H1 (cell line): ENCODE results near the gene RDH11. TPM values are rescaled to one million over a fixed set of nuclear protein-coding genes. Genes with fewer than 3 reads are reported as not detected.

Experiments used
- ASH2L ChIP-seq: fragments of 200-600, 300-600 bp; sonication (generic); IDR thresholded peaks from one replicate; pipeline ENCODE4 v1.7.1; 2017; ENCODE audit warnings: low read length
- CHD7 ChIP-seq: fragments of 300-600 bp; sonication (generic); IDR thresholded peaks from 2 replicates; pipeline ENCODE4 v1.7.1; 2012; ENCODE audit warnings: low read length, moderate library complexity, mild to moderate bottlenecking, inconsistent platforms; ENCODE audit not compliant: insufficient replicate concordance
- CTBP2 ChIP-seq: IDR thresholded peaks from 2 replicates; pipeline ENCODE4 v1.7.0; 2011; ENCODE audit warnings: borderline replicate concordance, mild to moderate bottlenecking, moderate library complexity, mixed read lengths, low read length; ENCODE audit not compliant: insufficient read depth, insufficient read length
- JUND ChIP-seq: IDR thresholded peaks from 2 replicates; pipeline ENCODE4 v1.6.1; 2011; ENCODE audit warnings: mild to moderate bottlenecking, improper control_type of control experiment, low read length
- PHF8 ChIP-seq: fragments of 200-600 bp; sonication (generic); conservative IDR thresholded peaks from 2 replicates; pipeline ENCODE4 v1.7.1; 2012; ENCODE audit warnings: low read depth, mild to moderate bottlenecking, inconsistent platforms, low read length, moderate library complexity
- POU5F1 ChIP-seq: IDR thresholded peaks from 2 replicates; pipeline ENCODE4 v1.6.1; 2011; ENCODE audit warnings: low read depth, mild to moderate bottlenecking, low read length, moderate library complexity
- RFX5 ChIP-seq: IDR thresholded peaks from 2 replicates; pipeline ENCODE4 v1.6.1; 2011; ENCODE audit warnings: low read depth, low read length, improper control_type of control experiment, borderline replicate concordance
- RNF2 ChIP-seq: fragments of 200-900, 300-1000 bp; sonication (generic); IDR thresholded peaks from 2 replicates; pipeline ENCODE4 v1.7.1; 2016; ENCODE audit warnings: borderline replicate concordance, low read depth, mild to moderate bottlenecking, antibody characterized with exemption, low read length; ENCODE audit not compliant: poor library complexity, severe bottlenecking; ENCODE audit errors: missing control alignments
- SIRT6 ChIP-seq: IDR thresholded peaks from one replicate; pipeline ENCODE4 v1.7.1; 2012; ENCODE audit warnings: low read length, inconsistent platforms
- TAF7 ChIP-seq: optimal IDR thresholded peaks from 2 replicates; pipeline ENCODE3; 2011; ENCODE audit warnings: low read depth, mild to moderate bottlenecking, inconsistent platforms, low read length, moderate library complexity, borderline replicate concordance
- TBP ChIP-seq: IDR thresholded peaks from 2 replicates; pipeline ENCODE4 v1.6.1; 2011; ENCODE audit warnings: low read depth, low read length, improper control_type of control experiment
- ZNF274 ChIP-seq: IDR thresholded peaks from 2 replicates; pipeline ENCODE4 v1.7.0; 2012; ENCODE audit warnings: low read length, borderline replicate concordance; ENCODE audit errors: extremely low read depth
- polyA plus RNA-seq, 7 experiments: library from polyadenylated mRNA; depleted of rRNA in 3 of 7; stranded (reverse) in 5 of 7; unstranded in 2 of 7; fragments of >200 nt in 5 of 7; fragments of 200-250 nt in 2 of 7; gene quantifications; 1 replicate in 5 of 7; 2 replicates in 1 of 7; 4 replicates in 1 of 7; pipeline versions ENCODE4 v1.2.1 to v1.2.3, GENCODE V29; 2011 to 2013; ENCODE audit warnings: missing spikeins in 2 of 7, mixed read lengths in 2 of 7
- total RNA-seq: library from RNA; stranded (reverse); fragmentation: NEBNext Ultra II Directional; extraction: Animal tissue kit (Norgen Biotek cat#: 25700); gene quantifications from 2 replicates; pipeline ENCODE4 v1.2.1, GENCODE V29; 2021

RDH11 gene
- total and polyA plus RNA-seq, 2 of the 8 experiments (the other 6 are each of a cell fraction or from before 2014, with no cell fraction given) = 104 to 117 TPM

- no peak for TF ChIP-seq CHD7
- no peak for TF ChIP-seq POU5F1
- TF ChIP-seq TAF7 = no peak
- TF ChIP-seq TBP = no peak
- TF ChIP-seq RNF2 = no peak
- no peak for TF ChIP-seq PHF8
- TF ChIP-seq SIRT6 = no peak
- no peak for TF ChIP-seq JUND
- no peak for TF ChIP-seq CTBP2
- no peak for TF ChIP-seq RFX5
- TF ChIP-seq ZNF274 = no peak
- TF ChIP-seq ASH2L = no peak
These were observed 9.6 kb upstream of the RDH11 start (continued) for GRCh38 chr14:67705211-67705610.
